Nephron progenitor cell (in vitro differentiated cells): ENCODE data around the gene KCNG1.
A peak's percentile ranks its signal among the peaks of the same experiment; 100 is the strongest.

Experiments
- DNase-seq: peaks from one replicate; pipeline ENCODE4 v3.0.0; 2021
- H3K27ac Mint-ChIP-seq: 2 replicates; pipeline ENCODE4 v1.8.0; 2021; ENCODE audit warnings: mild to moderate bottlenecking, moderate library complexity, mixed read lengths
- H3K27me3 Mint-ChIP-seq: 2 replicates; pipeline ENCODE4 v1.8.0; 2021; ENCODE audit warnings: mild to moderate bottlenecking, low read depth, mixed read lengths; ENCODE audit not compliant: poor library complexity
- H3K36me3 Mint-ChIP-seq: 2 replicates; pipeline ENCODE4 v1.8.0; 2021; ENCODE audit warnings: low read depth, mixed read lengths
- H3K4me1 Mint-ChIP-seq: 2 replicates; pipeline ENCODE4 v1.8.0; 2021; ENCODE audit warnings: mixed read lengths
- H3K4me3 Mint-ChIP-seq: 2 replicates; pipeline ENCODE4 v1.8.0; 2021; ENCODE audit warnings: mild to moderate bottlenecking, moderate library complexity, mixed read lengths
- H3K9me3 Mint-ChIP-seq: 2 replicates; pipeline ENCODE4 v1.8.0; 2021; ENCODE audit warnings: mild to moderate bottlenecking, moderate library complexity, mixed read lengths
- TF ChIP-seq, protein P1 (sequence below): fragments of 200-600 bp; sonication (generic); IDR thresholded peaks from 2 replicates; pipeline ENCODE4 v1.5.0; 2021; ENCODE audit warnings: antibody characterized with exemption

The KCNG1 gene

DNA sequence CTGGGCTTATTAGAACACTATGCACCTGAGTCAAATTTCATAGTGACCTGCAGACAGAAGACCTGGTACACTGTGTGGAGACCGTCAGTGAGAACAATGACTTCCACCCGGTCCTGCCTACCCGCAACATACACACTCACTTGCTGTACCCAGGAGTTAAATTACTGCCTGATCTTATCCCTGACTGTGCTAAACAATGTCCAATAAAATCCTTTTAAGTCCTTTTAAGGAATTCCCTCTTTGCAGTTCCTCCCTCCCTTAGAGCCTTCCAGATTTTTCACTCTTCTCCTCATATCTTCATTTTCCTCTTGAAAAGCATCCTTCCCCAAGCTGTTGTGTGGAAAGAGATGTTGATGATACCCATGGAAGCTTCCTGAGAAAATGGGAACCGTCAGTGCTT is 3.4 kb upstream of the KCNG1 start:
- no peak for DNase-seq
- Mint-ChIP-seq H3K4me1 (peaks cover 75% of the 10 kb centered on the region), H3K9me3 (no peaks in the 10 kb centered on the region), H3K27me3 (peaks cover 18% of the 10 kb centered on the region), H3K36me3 (no peaks in the 10 kb centered on the region), H3K4me3 (no peak overlapping the region), H3K27ac (no peak overlapping the region)
- TF ChIP-seq, protein P1, sequence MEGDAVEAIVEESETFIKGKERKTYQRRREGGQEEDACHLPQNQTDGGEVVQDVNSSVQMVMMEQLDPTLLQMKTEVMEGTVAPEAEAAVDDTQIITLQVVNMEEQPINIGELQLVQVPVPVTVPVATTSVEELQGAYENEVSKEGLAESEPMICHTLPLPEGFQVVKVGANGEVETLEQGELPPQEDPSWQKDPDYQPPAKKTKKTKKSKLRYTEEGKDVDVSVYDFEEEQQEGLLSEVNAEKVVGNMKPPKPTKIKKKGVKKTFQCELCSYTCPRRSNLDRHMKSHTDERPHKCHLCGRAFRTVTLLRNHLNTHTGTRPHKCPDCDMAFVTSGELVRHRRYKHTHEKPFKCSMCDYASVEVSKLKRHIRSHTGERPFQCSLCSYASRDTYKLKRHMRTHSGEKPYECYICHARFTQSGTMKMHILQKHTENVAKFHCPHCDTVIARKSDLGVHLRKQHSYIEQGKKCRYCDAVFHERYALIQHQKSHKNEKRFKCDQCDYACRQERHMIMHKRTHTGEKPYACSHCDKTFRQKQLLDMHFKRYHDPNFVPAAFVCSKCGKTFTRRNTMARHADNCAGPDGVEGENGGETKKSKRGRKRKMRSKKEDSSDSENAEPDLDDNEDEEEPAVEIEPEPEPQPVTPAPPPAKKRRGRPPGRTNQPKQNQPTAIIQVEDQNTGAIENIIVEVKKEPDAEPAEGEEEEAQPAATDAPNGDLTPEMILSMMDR: no peak

DNA sequence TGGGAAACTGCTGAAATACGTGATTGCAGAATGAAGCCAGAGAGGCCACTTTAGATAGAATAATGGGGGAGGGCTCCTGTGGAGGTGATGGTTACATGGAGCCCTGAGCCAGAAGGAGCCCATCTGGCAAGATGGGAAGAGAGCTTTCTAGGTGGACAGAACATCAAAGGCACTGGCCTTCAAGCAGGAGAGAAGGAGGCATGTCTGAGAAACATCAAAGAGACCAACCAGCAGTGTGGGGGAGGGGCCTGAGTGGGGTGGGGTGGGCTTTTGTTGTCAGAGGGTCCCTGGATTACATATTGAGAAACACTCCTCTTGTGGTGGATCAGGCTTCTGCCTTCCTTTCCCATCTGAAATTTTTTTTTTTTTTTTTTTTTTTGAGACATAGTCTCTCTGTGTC is 1.9 kb upstream of the KCNG1 start:
- TF ChIP-seq, protein P1: no peak
- Mint-ChIP-seq H3K9me3 (no peaks in the 10 kb centered on the region), H3K27ac (no peak overlapping the region), H3K4me3 (no peak overlapping the region), H3K27me3 (peaks cover 12% of the 10 kb centered on the region), H3K36me3 (peaks cover 3% of the 10 kb centered on the region), H3K4me1 (peaks cover 75% of the 10 kb centered on the region)
- no peak for DNase-seq

DNA sequence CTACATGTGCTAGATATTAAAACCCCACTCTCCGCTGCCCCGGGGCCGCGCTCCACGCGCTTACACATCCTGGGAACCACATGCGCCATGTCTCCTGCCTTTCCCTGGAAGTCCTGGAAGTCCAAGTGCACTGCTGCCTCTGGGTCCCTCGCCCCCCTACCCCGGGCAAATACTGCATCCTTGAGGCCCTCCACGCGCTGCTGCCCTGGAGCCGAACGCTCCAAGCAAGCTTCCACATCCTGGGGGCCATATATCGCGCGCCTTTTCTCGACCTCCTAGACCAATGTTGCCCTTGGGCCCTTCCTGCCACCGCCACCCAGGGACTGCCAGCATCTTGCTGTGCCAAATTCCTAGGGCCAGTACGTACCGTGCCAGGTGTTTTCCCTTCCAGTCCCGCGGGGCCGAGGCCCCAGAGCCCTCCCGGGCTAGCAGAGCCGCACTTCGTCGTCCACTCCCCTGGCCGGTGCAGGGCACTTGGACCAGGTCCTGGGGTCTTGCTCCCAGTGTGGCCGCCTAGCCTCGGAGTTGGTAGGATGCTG is 779 bp upstream of the KCNG1 start:
- H3K9me3 Mint-ChIP-seq: no peaks in the 10 kb centered on the region
- DNase-seq: no peak
- TF ChIP-seq, protein P1: no peak
- peaks cover 74% of the 10 kb centered on the region for H3K4me1 Mint-ChIP-seq
- H3K36me3 Mint-ChIP-seq: peaks cover 8% of the 10 kb centered on the region
- H3K27ac Mint-ChIP-seq: no peak overlapping the region
- H3K4me3 Mint-ChIP-seq: peak overlapping the region; percentile 83
- H3K27me3 Mint-ChIP-seq: peaks cover 12% of the 10 kb centered on the region

DNA sequence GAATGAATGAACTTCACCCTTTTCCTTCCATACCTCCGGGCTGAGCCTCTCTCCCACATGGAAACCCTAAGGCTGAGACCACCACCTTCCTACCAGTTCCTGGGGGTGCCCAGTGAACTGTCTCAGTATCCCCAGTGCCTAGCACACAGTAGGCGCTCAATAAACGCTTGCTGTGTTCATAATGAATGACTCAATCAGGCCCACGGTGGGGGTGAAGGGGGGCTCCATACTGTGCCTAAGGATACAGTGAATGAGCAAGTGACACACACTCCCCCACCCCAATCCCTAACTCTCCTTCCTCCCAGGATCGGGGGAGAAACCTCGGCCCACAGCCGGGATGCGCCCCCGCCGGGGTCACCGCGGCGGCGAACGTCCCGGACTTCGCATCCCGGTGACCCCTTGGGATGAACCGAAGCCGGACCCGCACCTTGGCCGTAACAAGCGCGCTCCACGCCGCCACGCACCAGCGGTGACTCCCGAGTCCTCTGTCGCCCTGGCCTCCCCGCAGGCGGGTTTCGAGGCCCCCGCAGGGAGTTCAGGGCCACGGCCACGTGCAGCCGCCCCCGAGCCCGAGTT is 592 bp downstream of the KCNG1 start:
- peaks cover 12% of the 10 kb centered on the region for H3K27me3 Mint-ChIP-seq
- TF ChIP-seq, protein P1: no peak
- peak overlapping the region; percentile 81 for H3K4me3 Mint-ChIP-seq
- H3K36me3 Mint-ChIP-seq: peaks cover 14% of the 10 kb centered on the region
- H3K4me1 Mint-ChIP-seq: peaks cover 76% of the 10 kb centered on the region
- no peaks in the 10 kb centered on the region for H3K9me3 Mint-ChIP-seq
- no peak overlapping the region for H3K27ac Mint-ChIP-seq
- DNase-seq: no peak

DNA sequence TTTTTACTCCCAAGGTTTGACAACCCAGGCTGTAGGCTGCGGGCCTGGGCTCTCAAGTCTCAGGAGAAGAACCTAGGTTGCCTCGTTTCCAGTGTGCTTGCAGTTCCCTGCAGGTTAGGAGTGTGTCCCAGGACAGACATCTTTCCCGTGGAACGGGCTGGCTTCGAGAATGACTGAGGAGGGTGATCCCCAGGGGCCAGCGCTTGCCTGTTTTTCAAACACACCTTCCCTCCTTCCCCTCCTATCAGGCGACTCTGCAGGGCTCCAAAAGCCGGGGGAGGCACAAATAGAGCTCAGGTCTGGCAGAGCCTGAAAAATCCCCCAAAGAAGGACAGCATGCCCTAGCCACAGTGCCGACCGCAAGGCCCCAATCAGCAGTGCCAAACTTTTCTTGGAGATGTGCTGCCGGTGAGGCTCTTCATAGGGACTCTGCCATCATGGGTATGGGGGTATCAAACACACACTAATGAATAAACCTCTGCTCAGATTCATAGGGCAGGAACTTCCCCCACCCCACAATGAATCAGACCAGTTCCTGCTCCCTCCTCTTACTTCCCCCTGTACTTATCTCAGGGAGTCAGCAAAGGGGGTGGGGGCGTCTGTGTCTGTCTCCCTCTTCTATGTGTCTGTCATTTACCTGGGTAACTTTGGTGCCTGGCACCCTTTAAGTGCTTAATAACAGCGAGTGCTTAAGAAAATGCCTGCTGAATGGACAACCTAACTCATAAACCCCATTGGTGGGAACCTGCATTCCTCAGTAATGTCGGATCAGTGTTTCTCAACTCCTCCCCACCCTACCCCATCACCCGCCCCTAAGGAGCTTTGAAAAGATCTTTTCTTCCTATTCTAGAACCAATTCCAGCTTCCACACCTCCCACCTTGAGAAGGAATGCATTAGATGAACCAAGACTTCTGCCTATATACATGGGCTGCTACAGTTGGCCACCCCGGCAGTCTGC is 1.6 kb downstream of the KCNG1 start:
- DNase-seq: no peak
- peaks cover 21% of the 10 kb centered on the region for H3K36me3 Mint-ChIP-seq
- peak overlapping the region; percentile 81 for H3K4me3 Mint-ChIP-seq
- H3K4me1 Mint-ChIP-seq: peaks cover 74% of the 10 kb centered on the region
- no peaks in the 10 kb centered on the region for H3K9me3 Mint-ChIP-seq
- H3K27ac Mint-ChIP-seq: no peak overlapping the region
- TF ChIP-seq, protein P1: no peak
- peaks cover 10% of the 10 kb centered on the region for H3K27me3 Mint-ChIP-seq
